Esophagus squamous epithelium (tissue), 5 donors: ENCODE data around the gene XPNPEP2. TPM values are rescaled to one million over a fixed set of nuclear protein-coding genes. Genes with fewer than 3 reads are reported as not detected.

Experiments used
- DNase-seq: peaks from one replicate; lab custom pipeline; 2025; lab: John Stamatoyannopoulos, UW
- H3K27ac ChIP-seq, 4 donors: fragments of 200-600 bp; sonication (generic); one replicate each; pipeline ENCODE4 v1.5.1; 2016 to 2019; ENCODE audit warnings: mild to moderate bottlenecking in 1 of 4
- H3K27me3 ChIP-seq, 4 donors: fragments of 200-600 bp; sonication (generic); 1 replicate in 3 of 4; 2 replicates in 1 of 4; pipeline versions ENCODE4 v1.5.1 to v1.6.0; 2017 to 2021; ENCODE audit warnings: antibody characterized with exemption in 1 of 4
- H3K36me3 ChIP-seq, 3 donors: fragments of 200-600 bp; sonication (generic); one replicate each; pipeline ENCODE4 v1.5.1; 2016 to 2019
- H3K4me1 ChIP-seq, 3 donors: fragments of 200-600 bp; sonication (generic); one replicate each; pipeline ENCODE4 v1.5.1; 2017 to 2019
- H3K4me3 ChIP-seq, 4 donors: fragments of 200-600 bp; sonication (generic); 1 replicate in 3 of 4; 2 replicates in 1 of 4; pipeline ENCODE4 v1.5.1; 2016 to 2019; ENCODE audit warnings: mild to moderate bottlenecking in 2 of 4, moderate library complexity in 1 of 4
- H3K9me3 ChIP-seq, 3 donors: fragments of 200-600 bp; sonication (generic); one replicate each; pipeline ENCODE4 v1.5.1; 2016 to 2019
- POLR2A ChIP-seq, 4 donors: fragments of 450-650 bp; IDR thresholded peaks; one replicate each; pipeline ENCODE4 v1.6.1; 2017; ENCODE audit warnings: antibody characterized with exemption in 4 of 4, mild to moderate bottlenecking in 4 of 4, moderate library complexity in 3 of 4
- WGBS, 2 donors: methylation state at CpG; one replicate each; pipeline ENCODE4 v1.1.5; 2018; 5-methylcytosine and 5-hydroxymethylcytosine counted together
- intact Hi-C: fragments of 100-400 bp; cut with DNase I; formaldehyde crosslinking; loops from one replicate; pipeline ENCODE4 v1.15.0; 2022
- total RNA-seq, 4 donors: library from RNA; depleted of rRNA; stranded (reverse); fragments of >200 nt; gene quantifications; one replicate each; pipeline ENCODE4 v1.1.0, GENCODE V29; 2016
- TF ChIP-seq, protein P1 (sequence below), 6 experiments: fragments of 450-650 bp in 4 of 6; fragments of 200-600 bp in 2 of 6; sonication (generic) in 2 of 6; IDR thresholded peaks; one replicate each; pipeline ENCODE4 v1.5.1; 2016 to 2019; ENCODE audit warnings: antibody characterized with exemption in 6 of 6, mild to moderate bottlenecking in 4 of 6, moderate library complexity in 4 of 6
- donor health status: DM: yes; HTN: yes; CAD: no.

The XPNPEP2 gene
- total RNA-seq, 4 donors from 2014 or later, result 0.88 to 5.7 (median 3.6) TPM; not detected in 1

DNA sequence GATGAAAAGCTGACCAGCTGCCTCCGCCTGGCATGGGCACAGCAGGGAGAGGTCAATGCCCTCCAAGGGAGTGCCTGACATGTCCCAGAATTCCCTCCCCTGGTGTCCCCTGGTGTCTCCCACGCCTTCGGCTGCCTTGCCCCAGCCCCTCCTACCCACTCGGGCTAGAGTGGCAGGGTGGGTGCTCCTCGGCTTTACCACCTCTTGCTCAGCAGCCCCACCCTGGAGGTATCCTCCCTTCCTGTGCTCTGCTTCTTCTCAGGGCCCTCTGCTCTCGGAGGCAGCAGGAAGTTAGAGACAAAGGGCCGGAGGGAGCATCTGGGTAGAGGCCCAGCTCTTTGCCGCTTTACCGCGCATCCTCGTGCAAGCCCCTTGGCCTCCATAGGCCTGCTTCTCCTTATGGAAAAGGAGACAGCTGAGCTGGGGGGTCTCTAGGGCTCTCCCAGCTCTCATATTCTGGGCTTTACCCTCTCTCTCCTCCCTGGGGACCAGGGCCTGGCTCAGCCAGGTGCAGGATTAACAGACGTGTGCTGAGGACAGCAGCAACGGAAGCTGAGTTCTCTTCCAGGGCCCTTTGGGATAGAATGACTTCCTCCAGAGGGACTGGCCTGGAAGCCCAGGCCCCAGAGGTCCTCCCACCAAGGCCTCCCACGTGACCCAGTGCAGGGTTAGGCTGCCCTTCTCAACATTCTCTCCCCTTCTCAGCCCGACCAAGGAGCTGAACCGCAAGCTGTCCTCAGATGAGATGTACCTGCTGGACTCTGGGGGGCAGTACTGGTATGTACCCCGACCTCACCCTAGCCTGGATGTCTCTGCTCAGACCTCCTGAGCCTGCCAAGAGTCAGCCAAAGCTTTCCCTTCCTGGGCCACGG is 17.2 kb downstream of the XPNPEP2 start:
- TF ChIP-seq POLR2A (IDR thresholded peaks at IDR 0.05), result no peak
- TF ChIP-seq, protein P1, sequence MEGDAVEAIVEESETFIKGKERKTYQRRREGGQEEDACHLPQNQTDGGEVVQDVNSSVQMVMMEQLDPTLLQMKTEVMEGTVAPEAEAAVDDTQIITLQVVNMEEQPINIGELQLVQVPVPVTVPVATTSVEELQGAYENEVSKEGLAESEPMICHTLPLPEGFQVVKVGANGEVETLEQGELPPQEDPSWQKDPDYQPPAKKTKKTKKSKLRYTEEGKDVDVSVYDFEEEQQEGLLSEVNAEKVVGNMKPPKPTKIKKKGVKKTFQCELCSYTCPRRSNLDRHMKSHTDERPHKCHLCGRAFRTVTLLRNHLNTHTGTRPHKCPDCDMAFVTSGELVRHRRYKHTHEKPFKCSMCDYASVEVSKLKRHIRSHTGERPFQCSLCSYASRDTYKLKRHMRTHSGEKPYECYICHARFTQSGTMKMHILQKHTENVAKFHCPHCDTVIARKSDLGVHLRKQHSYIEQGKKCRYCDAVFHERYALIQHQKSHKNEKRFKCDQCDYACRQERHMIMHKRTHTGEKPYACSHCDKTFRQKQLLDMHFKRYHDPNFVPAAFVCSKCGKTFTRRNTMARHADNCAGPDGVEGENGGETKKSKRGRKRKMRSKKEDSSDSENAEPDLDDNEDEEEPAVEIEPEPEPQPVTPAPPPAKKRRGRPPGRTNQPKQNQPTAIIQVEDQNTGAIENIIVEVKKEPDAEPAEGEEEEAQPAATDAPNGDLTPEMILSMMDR (IDR thresholded peaks at IDR 0.05), result no peak
- Histone ChIP-seq H3K9me3 (no peaks in the 10 kb centered on the region), H3K27ac (no peak overlapping the region), H3K4me1 (peaks cover 0 to 6% (median 0%) of the 10 kb centered on the region in 3 donors), H3K36me3 (no peaks in the 10 kb centered on the region), H3K27me3 (no peaks in the 10 kb centered on the region), H3K4me3 (no peak overlapping the region)
- 73 to 80% methylated on average over 1 to 11 of the region's 18 CpGs for WGBS, 2 donors
- intact Hi-C loops, result no loop called here
- no peak for DNase-seq

DNA sequence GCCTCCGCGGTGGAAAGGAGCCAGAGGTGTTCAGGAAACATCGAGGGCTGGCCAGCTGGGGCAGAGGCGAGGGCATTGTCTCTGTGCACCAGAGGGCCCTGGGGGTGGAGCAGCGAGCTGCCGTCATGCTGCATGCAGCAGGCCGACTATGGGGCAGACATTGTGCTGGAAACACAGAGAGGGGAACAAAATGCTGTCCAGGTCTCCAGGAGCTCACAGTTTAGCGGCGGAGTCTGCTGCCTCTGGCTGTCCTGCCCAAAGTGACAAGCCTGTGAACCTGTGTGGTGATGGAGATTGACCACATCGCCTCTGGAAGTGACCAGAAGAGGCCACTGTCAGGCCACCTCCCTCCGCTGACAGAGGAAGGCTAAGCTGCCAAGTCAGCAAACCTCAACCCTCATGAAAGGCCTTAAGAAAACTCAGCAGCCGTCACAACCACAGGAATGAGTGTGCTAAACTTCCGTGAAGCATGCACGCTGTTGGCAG is 20.8 kb downstream of the XPNPEP2 start:
- 30 to 71% methylated on average over 9 of the region's 14 CpGs for whole genome bisulfite sequencing, 2 donors
- H3K4me3 ChIP-seq, result no peak overlapping the region
- no peaks in the 10 kb centered on the region for H3K27me3 ChIP-seq
- TF ChIP-seq, protein P1 (IDR thresholded peaks at IDR 0.05), result peak in 1 of 6 experiments; percentile 11
- no peak for TF ChIP-seq POLR2A (IDR thresholded peaks at IDR 0.05)
- H3K36me3 ChIP-seq, result no peaks in the 10 kb centered on the region
- H3K27ac ChIP-seq, result peak overlapping the region in 2 of 4 donors; percentile 33 to 53
- H3K9me3 ChIP-seq, result no peaks in the 10 kb centered on the region
- intact Hi-C loops, result no loop called here
- no peak for DNase-seq
- peaks cover 0 to 6% (median 0%) of the 10 kb centered on the region in 3 donors for H3K4me1 ChIP-seq

DNA sequence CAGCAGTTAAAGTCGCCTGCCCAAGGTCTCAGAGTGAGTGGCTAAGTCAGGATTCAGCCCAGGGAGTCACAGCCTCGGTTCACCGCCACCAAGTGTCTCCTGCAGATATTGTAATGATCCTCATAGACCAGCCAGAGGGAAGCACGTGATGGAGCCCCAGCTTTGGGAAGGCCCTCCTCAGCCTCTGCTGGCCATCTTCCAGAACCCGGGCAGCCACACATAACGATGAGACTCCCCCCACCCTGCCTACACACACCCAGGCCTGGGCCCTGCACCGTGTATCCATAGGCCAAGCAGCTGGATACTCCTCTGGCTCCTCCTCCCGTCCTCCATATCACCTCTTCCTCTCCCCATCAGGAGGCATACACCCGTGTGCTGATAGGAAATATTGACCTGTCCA is 21.4 kb downstream of the XPNPEP2 start:
- 60 to 81% methylated on average over 3 to 4 of the region's 9 CpGs for WGBS, 2 donors
- no peak overlapping the region for H3K4me3 ChIP-seq
- H3K27ac ChIP-seq, result peak overlapping the region in 2 of 4 donors; percentile 33 to 53
- H3K27me3 ChIP-seq, result no peaks in the 10 kb centered on the region
- no peaks in the 10 kb centered on the region for H3K36me3 ChIP-seq
- no peak for DNase-seq
- intact Hi-C loops, result no loop called here
- H3K9me3 ChIP-seq, result no peaks in the 10 kb centered on the region
- H3K4me1 ChIP-seq, result peaks cover 0 to 6% (median 0%) of the 10 kb centered on the region in 3 donors
- TF ChIP-seq, protein P1 (IDR thresholded peaks at IDR 0.05), result no peak
- no peak for TF ChIP-seq POLR2A (IDR thresholded peaks at IDR 0.05)

DNA sequence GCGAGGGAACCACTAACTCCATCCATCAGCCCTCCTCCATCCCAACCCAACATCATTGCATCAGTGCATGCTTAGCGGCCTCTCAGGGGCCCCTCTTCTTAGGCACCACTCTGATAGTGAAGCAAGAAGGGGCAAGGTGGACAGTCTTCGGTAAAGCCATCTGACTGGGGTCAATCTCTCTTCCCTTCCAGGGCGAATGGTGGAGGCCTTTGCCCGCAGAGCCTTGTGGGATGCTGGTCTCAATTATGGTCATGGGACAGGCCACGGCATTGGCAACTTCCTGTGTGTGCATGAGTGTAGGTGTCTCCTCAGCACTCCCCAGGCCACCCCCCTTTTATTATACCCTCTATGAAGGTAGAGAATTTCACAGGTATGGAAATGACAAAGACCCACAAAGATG is 22.2 kb downstream of the XPNPEP2 start:
- no peaks in the 10 kb centered on the region for H3K36me3 ChIP-seq
- TF ChIP-seq POLR2A (IDR thresholded peaks at IDR 0.05), result no peak
- TF ChIP-seq, protein P1 (IDR thresholded peaks at IDR 0.05), result no peak
- 73 to 86% methylated on average over 2 to 5 of the region's 6 CpGs for WGBS, 2 donors
- H3K27me3 ChIP-seq, result no peaks in the 10 kb centered on the region
- no peak overlapping the region for H3K4me3 ChIP-seq
- intact Hi-C loops, result no loop called here
- H3K4me1 ChIP-seq, result peaks cover 0 to 6% (median 0%) of the 10 kb centered on the region in 3 donors
- no peak for DNase-seq
- H3K27ac ChIP-seq, result no peak overlapping the region
- H3K9me3 ChIP-seq, result no peaks in the 10 kb centered on the region

DNA sequence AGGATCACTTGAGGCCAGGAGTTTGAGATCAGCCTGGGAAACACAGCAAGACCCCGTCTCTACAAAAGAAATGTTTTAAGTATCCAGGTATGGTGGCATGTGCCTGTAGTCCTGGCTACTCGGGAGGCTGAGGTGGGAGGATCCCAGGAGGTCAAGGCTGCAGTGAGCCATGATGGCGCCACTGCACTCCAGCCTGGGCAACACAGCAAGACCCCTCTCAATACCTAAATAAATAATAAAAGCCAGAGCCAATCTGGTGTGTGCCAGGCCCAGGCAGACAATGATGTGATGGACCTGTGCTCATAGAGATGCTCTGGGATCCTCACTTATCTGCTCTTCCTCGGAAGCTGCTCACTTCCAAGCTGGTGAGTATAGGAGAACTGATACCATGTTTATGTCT is 22.8 kb downstream of the XPNPEP2 start:
- Histone ChIP-seq H3K27ac (no peak overlapping the region), H3K4me1 (peaks cover 0 to 6% (median 0%) of the 10 kb centered on the region in 3 donors), H3K9me3 (no peaks in the 10 kb centered on the region), H3K36me3 (no peaks in the 10 kb centered on the region), H3K4me3 (no peak overlapping the region), H3K27me3 (no peaks in the 10 kb centered on the region)
- intact Hi-C loops, result no loop called here
- TF ChIP-seq POLR2A (IDR thresholded peaks at IDR 0.05), result no peak
- TF ChIP-seq, protein P1 (IDR thresholded peaks at IDR 0.05), result no peak
- no peak for DNase-seq
- WGBS, 2 donors, result 79% methylated on average over 3 of the region's 4 CpGs; no CpG with 5 or more reads in 1 of the 2 donors
